Measurements from ENCODE around the gene HEXA.
"Not testable (repeated sequence)": the region's sequence is repeated elsewhere in the genome, so short reads cannot be mapped to it uniquely, and the experiment has no call there.

The HEXA gene

DNA sequence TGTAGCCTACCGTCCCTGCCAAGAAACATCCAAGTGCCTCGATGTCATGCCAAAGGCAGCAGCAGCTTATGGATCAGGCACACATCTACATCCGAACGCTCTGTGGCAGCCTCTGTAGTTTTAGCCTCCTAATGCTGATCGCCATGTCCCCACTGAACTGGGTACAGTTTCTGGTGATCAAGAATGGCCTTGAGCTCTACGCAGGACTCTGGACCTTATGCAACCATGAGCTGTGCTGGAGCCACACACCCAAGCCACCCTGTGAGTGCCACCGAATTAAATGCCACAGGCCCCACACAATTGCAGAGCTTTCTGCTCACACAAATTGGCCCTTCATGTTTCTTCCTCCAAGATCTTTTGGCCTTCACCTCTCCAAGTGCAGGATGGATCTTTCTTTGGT lies 22.8 kb upstream of the HEXA start:
- no peak overlapping the region for H3K27ac ChIP-seq
- no peak for DNase-seq
- H3K36me3 ChIP-seq (replicated peaks): no peaks in the 10 kb centered on the region
- peaks cover 6% of the 10 kb centered on the region for H3K27me3 ChIP-seq (replicated peaks)
- no peak overlapping the region for H3K4me3 ChIP-seq (ENCODE audit: low read depth, low read length)
- in situ Hi-C loops (cut with HindIII; ENCODE audit: low pct_ligation_motif_present, low sequenced_read_pairs): no loop called here
- TF ChIP-seq, protein P1, sequence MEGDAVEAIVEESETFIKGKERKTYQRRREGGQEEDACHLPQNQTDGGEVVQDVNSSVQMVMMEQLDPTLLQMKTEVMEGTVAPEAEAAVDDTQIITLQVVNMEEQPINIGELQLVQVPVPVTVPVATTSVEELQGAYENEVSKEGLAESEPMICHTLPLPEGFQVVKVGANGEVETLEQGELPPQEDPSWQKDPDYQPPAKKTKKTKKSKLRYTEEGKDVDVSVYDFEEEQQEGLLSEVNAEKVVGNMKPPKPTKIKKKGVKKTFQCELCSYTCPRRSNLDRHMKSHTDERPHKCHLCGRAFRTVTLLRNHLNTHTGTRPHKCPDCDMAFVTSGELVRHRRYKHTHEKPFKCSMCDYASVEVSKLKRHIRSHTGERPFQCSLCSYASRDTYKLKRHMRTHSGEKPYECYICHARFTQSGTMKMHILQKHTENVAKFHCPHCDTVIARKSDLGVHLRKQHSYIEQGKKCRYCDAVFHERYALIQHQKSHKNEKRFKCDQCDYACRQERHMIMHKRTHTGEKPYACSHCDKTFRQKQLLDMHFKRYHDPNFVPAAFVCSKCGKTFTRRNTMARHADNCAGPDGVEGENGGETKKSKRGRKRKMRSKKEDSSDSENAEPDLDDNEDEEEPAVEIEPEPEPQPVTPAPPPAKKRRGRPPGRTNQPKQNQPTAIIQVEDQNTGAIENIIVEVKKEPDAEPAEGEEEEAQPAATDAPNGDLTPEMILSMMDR (IDR thresholded peaks at IDR 0.05; ENCODE audit: low read depth, low read length, missing control alignments): no peak

DNA sequence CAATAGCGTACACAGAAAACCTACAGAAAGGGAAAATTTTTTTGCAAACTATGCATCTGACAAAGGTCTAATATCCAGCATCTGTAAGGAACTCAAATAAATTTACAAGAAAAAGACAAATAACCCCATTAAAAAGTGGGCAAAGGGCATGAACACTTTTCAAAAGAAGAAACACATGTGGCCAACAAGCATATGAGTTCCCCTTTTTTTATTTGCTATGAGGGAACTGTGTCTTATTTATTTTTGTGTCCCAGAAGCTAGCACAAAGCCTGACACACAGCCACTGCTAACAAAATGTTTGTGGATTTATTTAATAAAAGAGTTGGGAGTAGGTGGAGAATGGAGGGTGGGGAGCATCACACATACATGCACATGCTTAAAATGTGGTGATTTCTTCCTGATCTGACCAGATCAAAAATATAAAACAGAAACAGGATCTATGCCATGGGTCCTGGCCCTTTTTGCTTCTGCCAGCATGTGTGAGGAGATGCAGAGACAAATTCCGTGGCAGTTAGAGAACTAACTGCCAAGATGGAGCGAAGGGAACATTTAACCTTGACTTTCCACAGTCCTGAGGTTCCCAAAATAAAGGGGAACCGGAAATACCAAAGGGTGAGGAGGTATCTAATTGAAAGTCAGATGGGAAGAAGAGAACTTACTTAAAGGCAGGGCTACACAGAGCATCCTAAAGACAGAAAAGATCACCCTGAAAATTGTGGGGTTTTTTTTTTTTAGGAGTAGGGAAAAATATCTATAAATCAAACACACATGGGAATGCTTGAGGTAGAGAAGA lies 22.2 kb upstream of the HEXA start, which contains the start of gene TMEM202:
Gene TMEM202, plus strand, starts transcription at position 510 of the 793 bp plus-strand sequence. Its CDS starts 22 bp downstream, at position 532.
- no peaks in the 10 kb centered on the region for H3K36me3 ChIP-seq (replicated peaks)
- in situ Hi-C loops (cut with HindIII; ENCODE audit: low pct_ligation_motif_present, low sequenced_read_pairs): no loop called here
- no peak within 1 kb of the TSS for H3K27ac ChIP-seq
- DNase-seq: no peak
- no peak within 1 kb of the TSS for H3K4me3 ChIP-seq (ENCODE audit: low read depth, low read length)
- TF ChIP-seq, protein P1 (IDR thresholded peaks at IDR 0.05; ENCODE audit: low read depth, low read length, missing control alignments): no peak
- H3K27me3 ChIP-seq (replicated peaks): peaks cover 2% of the 10 kb centered on the region

DNA sequence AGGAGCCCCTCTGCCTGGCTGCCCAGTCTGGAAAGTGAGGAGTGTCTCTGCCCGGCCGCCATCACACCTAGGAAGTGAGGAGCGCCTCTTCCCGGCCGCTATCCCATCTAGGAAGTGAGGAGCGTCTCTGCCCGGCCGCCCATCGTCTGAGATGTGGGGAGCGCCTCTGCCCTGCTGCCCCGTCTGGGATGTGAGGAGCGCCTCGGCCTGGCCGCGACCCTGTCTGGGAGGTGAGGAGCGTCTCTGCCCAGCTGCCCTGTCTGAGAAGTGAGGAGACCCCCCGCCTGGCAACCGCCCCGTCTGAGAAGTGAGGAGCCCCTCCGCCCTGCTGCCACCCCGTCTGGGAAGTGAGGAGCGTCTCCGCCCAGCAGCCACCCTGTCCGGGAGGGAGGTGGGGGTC lies 20.5 kb upstream of the HEXA start:
- H3K36me3 ChIP-seq (replicated peaks); H3K27me3 ChIP-seq (replicated peaks); DNase-seq; H3K27ac ChIP-seq; H3K4me3 ChIP-seq (ENCODE audit: low read depth, low read length); in situ Hi-C loops (cut with HindIII; ENCODE audit: low pct_ligation_motif_present, low sequenced_read_pairs): not testable (repeated sequence)

DNA sequence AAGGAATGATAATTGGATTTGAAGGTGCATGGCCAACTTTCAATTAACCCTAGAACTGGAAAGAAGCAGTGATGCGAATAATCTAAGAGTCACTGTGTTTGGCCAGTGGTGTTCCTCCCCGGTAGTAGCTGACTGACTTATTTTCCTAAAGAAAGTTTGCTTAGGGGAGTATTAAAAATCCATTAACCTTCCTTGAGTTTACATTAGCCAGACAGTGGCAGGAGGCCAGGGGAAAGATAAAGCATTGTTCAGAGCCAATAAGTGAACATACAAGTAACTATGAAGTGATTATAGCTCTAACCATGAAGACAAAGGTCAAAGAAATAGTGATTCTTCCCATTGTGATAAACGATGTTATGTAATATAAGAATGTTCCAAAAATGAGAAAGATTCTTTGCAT lies 13.4 kb upstream of the HEXA start:
- in situ Hi-C loops (cut with HindIII; ENCODE audit: low pct_ligation_motif_present, low sequenced_read_pairs): no loop called here
- Histone ChIP-seq H3K27ac (no peak overlapping the region), H3K4me3 (ENCODE audit: low read depth, low read length) (no peak overlapping the region), H3K27me3 (replicated peaks) (no peaks in the 10 kb centered on the region), H3K36me3 (replicated peaks) (no peaks in the 10 kb centered on the region)
- TF ChIP-seq, protein P1 (IDR thresholded peaks at IDR 0.05; ENCODE audit: low read depth, low read length, missing control alignments): no peak
- DNase-seq: no peak

DNA sequence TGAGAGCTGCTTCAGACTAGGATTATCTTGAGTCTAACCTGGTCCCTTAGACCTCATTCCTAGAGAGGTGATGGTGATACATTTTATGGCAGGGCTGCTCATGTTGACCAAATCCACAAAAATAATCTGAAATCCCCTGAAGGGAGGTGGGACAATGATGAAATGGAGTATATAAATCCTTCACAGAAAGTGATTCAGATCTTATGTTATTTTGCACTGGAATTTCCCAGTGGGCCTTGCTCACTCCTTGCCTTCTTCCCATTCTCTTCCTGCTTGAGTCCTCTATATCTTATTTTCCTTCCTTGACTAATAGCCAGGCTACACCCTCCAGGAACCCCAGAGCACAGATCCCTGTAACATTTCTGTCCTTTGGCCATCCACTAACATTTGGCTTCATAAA lies 11.9 kb upstream of the HEXA start:
- Histone ChIP-seq H3K27me3 (replicated peaks) (no peaks in the 10 kb centered on the region), H3K27ac (no peak overlapping the region), H3K36me3 (replicated peaks) (no peaks in the 10 kb centered on the region), H3K4me3 (ENCODE audit: low read depth, low read length) (no peak overlapping the region)
- TF ChIP-seq, protein P1 (IDR thresholded peaks at IDR 0.05; ENCODE audit: low read depth, low read length, missing control alignments): no peak
- in situ Hi-C loops (cut with HindIII; ENCODE audit: low pct_ligation_motif_present, low sequenced_read_pairs): no loop called here
- DNase-seq: no peak

DNA sequence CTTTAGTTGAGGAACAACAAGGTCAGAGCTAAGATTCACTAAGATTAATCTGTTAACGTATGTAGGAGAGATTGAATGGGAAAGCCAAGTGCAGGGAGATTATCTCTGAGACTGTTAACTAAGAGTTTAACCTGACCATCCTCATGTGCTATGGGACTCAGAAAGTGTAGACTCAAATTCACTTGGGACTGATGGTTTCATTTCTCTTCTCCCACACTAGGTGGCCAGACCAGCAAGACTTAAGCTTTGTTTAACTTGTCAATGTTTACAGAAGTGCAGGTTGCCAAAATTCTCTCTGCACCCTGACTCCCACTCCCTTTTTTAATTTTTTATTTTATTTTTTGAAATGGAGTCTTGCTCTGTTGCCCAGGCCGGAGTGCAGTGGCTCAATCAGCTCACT lies 6.3 kb upstream of the HEXA start:
- Histone ChIP-seq H3K4me3 (ENCODE audit: low read depth, low read length) (no peak overlapping the region), H3K27me3 (replicated peaks) (no peaks in the 10 kb centered on the region), H3K36me3 (replicated peaks) (no peaks in the 10 kb centered on the region), H3K27ac (no peak overlapping the region)
- TF ChIP-seq, protein P1 (IDR thresholded peaks at IDR 0.05; ENCODE audit: low read depth, low read length, missing control alignments): peak; percentile 47
- no peak for DNase-seq
- in situ Hi-C loops (cut with HindIII; ENCODE audit: low pct_ligation_motif_present, low sequenced_read_pairs): no loop called here

Measured in brain microvascular endothelial cell (primary cell).